ENCODE data around the gene PMEPA1. TPM values are rescaled to one million over a fixed set of nuclear protein-coding genes. Genes with fewer than 3 reads are reported as not detected.

Gene PMEPA1
- total RNA-seq, 1 experiment from 2014 or later: 89.8 TPM

- ATAC-seq: no peak
- no TSS peak for BruUV-seq (replicated peaks)
- no peak for DNase-seq (ENCODE audit: low read depth, low spot score)
- H3K9me3 ChIP-seq (ENCODE audit: control insufficient read depth, insufficient read depth, low read depth, low read length): no peaks in the 10 kb centered on the region
- ChIA-PET POLR2A (no interaction called here), CTCF (no interaction called here)
- H3K4me3 ChIP-seq (ENCODE audit: low read depth in 2 of 2, low read length in 2 of 2): no peak overlapping the region
- TF ChIP-seq CTCF (IDR thresholded peaks at IDR 0.05) (no peak), SIN3A (IDR thresholded peaks at IDR 0.05; ENCODE audit: borderline replicate concordance, insufficient read depth, low read depth, low read length) (no peak), REST (IDR thresholded peaks at IDR 0.05; ENCODE audit: insufficient read depth in 1 of 2, low read depth in 2 of 2, low read length in 1 of 2) (no peak), POLR2AphosphoS5 (IDR thresholded peaks at IDR 0.05; ENCODE audit: low read depth, low read length) (no peak), TCF7L2 (IDR thresholded peaks at IDR 0.05; ENCODE audit: low read depth, low read length) (no peak)
- intact Hi-C loops (cut with micrococcal nuclease; ENCODE audit: unreplicated experiment) (no loop called here), in situ Hi-C loops (cut with HindIII; ENCODE audit: low pct_unique_long_range_greater_than_20kb, low sequenced_read_pairs) (no loop called here)
- no peak overlapping the region for H3K27ac ChIP-seq (ENCODE audit: low read length)
- no peaks in the 10 kb centered on the region for H3K27me3 ChIP-seq (ENCODE audit: control insufficient read depth, insufficient read depth, low read length)
- no peaks in the 10 kb centered on the region for H3K36me3 ChIP-seq (ENCODE audit: control insufficient read depth, insufficient read depth, low read length)
- peaks cover 54% of the 10 kb centered on the region for H3K4me1 ChIP-seq (ENCODE audit: control insufficient read depth, insufficient read depth, low read length)
Measured at GRCh38 chr20:57686931-57687652, 22.7 kb downstream of the PMEPA1 start.

DNA sequence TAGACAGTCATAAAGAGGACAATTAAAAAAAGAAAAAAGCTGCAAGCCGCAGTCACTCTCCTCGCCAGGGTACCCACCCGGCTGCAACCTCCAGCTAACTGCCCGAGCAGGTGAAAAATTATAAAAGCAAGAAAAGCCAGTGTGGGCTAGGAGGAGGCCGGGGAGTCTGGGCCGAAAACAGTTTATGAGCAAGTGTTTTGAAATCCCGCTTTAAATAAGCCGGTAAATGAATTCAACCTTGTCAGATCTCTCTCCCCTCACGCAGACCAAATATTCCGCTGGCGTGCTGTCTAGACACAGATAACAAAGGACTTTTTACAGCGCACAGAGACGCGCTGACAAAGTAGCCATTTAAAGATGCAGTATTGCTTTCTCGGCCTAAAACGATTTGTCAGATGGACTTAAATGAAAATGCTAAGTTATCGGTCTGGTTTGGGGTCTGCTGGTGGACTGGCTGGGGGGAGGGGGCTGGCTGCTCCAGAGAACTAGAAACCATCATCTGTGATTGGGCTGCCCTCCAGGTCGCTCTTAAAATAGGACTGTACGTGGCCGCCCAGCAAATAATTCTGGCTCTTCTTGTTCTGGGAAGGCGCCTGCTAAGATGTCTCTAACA is 24.6 kb downstream of the PMEPA1 start:
- no peak for TF ChIP-seq TCF7L2 (IDR thresholded peaks at IDR 0.05; ENCODE audit: low read depth, low read length)
- no peak for TF ChIP-seq POLR2AphosphoS5 (IDR thresholded peaks at IDR 0.05; ENCODE audit: low read depth, low read length)
- ChIA-PET CTCF (no interaction called here), POLR2A (interaction anchor here (0.5 kb wide), 1 partner anchor 593 kb away, joined by 7 read pairs; no protein-coding TSS in a partner anchor)
- Histone ChIP-seq H3K36me3 (ENCODE audit: control insufficient read depth, insufficient read depth, low read length) (no peaks in the 10 kb centered on the region), H3K27me3 (ENCODE audit: control insufficient read depth, insufficient read depth, low read length) (no peaks in the 10 kb centered on the region), H3K27ac (ENCODE audit: low read length) (no peak overlapping the region), H3K4me1 (ENCODE audit: control insufficient read depth, insufficient read depth, low read length) (peaks cover 53% of the 10 kb centered on the region), H3K4me3 (ENCODE audit: low read depth in 2 of 2, low read length in 2 of 2) (no peak overlapping the region), H3K9me3 (ENCODE audit: control insufficient read depth, insufficient read depth, low read depth, low read length) (no peaks in the 10 kb centered on the region)
- no TSS peak for BruUV-seq (replicated peaks)
- DNase-seq (ENCODE audit: low read depth, low spot score) (no peak), ATAC-seq (no peak)
- intact Hi-C loops (cut with micrococcal nuclease; ENCODE audit: unreplicated experiment) (no loop called here), in situ Hi-C loops (cut with HindIII; ENCODE audit: low pct_unique_long_range_greater_than_20kb, low sequenced_read_pairs) (no loop called here)

DNA sequence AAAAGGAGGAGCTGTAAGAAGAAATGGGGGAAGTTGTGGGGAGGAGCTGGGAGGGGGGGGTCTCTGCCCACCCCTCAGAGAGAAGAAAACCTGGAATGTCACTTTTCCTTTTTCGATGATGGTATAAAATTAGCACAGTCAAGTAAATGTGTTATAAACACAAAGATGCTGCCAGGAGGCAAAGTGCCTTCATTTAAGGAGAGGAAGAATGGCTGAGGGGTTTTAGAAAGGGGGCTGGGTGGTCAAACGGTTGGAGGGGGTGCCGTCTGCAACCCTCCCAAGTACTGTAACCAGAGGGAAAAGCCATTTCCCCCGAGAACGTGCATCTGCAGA is 25.0 kb downstream of the PMEPA1 start:
- ChIA-PET POLR2A (interaction anchor here (0.6 kb wide), 1 partner anchor 113 kb away, joined by 10 read pairs; no protein-coding TSS in a partner anchor), CTCF (no interaction called here)
- H3K27me3 ChIP-seq (ENCODE audit: control insufficient read depth, insufficient read depth, low read length): no peaks in the 10 kb centered on the region
- no peak for DNase-seq (ENCODE audit: low read depth, low spot score)
- no peaks in the 10 kb centered on the region for H3K36me3 ChIP-seq (ENCODE audit: control insufficient read depth, insufficient read depth, low read length)
- ATAC-seq: no peak
- H3K4me1 ChIP-seq (ENCODE audit: control insufficient read depth, insufficient read depth, low read length): peaks cover 50% of the 10 kb centered on the region
- no peaks in the 10 kb centered on the region for H3K9me3 ChIP-seq (ENCODE audit: control insufficient read depth, insufficient read depth, low read depth, low read length)
- intact Hi-C loops (cut with micrococcal nuclease; ENCODE audit: unreplicated experiment) (no loop called here), in situ Hi-C loops (cut with HindIII; ENCODE audit: low pct_unique_long_range_greater_than_20kb, low sequenced_read_pairs) (no loop called here)
- H3K4me3 ChIP-seq (ENCODE audit: low read depth in 2 of 2, low read length in 2 of 2): no peak overlapping the region
- TF ChIP-seq CTCF (IDR thresholded peaks at IDR 0.05) (no peak), REST (IDR thresholded peaks at IDR 0.05; ENCODE audit: insufficient read depth in 1 of 2, low read depth in 2 of 2, low read length in 1 of 2) (no peak), POLR2AphosphoS5 (IDR thresholded peaks at IDR 0.05; ENCODE audit: low read depth, low read length) (no peak), SIN3A (IDR thresholded peaks at IDR 0.05; ENCODE audit: borderline replicate concordance, insufficient read depth, low read depth, low read length) (no peak), TCF7L2 (IDR thresholded peaks at IDR 0.05; ENCODE audit: low read depth, low read length) (no peak)
- no peak overlapping the region for H3K27ac ChIP-seq (ENCODE audit: low read length)
- no TSS peak for BruUV-seq (replicated peaks)
